NB4 (cell line): Measurements from ENCODE around the gene EPB41L5.

Experiments
- CTCF ChIP-seq: IDR thresholded peaks from one replicate; pipeline ENCODE4 v1.5.1; 2012; ENCODE audit warnings: low read depth, low read length
- POLR2A ChIP-seq: IDR thresholded peaks from 2 replicates; pipeline ENCODE4 v1.6.1; 2011; ENCODE audit warnings: mild to moderate bottlenecking; ENCODE audit not compliant: insufficient read length; ENCODE audit errors: extremely low read depth

GRCh38 chr2:120148229-120148628 lies 135.4 kb downstream of the EPB41L5 start:
- no peak for TF ChIP-seq POLR2A
- TF ChIP-seq CTCF: no peak
